Subcutaneous adipose tissue (tissue), 4 donors: Measurements from ENCODE around the gene TMEM43. TPM values are rescaled to one million over a fixed set of nuclear protein-coding genes. Genes with fewer than 3 reads are reported as not detected.

Experiments used
- total RNA-seq, 4 donors: library from RNA; depleted of rRNA; stranded (reverse); fragments of >200 nt; gene quantifications; one replicate each; pipeline ENCODE4 v1.1.0, GENCODE V29; 2016
- TF ChIP-seq, protein P1 (sequence below): fragments of 450-650 bp; IDR thresholded peaks from one replicate; pipeline ENCODE4 v1.5.1; 2016; ENCODE audit warnings: low read depth, mild to moderate bottlenecking, control low read depth, antibody characterized with exemption, moderate library complexity

TMEM43 gene, protein sequence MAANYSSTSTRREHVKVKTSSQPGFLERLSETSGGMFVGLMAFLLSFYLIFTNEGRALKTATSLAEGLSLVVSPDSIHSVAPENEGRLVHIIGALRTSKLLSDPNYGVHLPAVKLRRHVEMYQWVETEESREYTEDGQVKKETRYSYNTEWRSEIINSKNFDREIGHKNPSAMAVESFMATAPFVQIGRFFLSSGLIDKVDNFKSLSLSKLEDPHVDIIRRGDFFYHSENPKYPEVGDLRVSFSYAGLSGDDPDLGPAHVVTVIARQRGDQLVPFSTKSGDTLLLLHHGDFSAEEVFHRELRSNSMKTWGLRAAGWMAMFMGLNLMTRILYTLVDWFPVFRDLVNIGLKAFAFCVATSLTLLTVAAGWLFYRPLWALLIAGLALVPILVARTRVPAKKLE
- 100 to 1,000 TPM in 3 of 4 donors, 10 to 100 TPM in 1; 98.7 to 169 (median 129) TPM for total RNA-seq

DNA sequence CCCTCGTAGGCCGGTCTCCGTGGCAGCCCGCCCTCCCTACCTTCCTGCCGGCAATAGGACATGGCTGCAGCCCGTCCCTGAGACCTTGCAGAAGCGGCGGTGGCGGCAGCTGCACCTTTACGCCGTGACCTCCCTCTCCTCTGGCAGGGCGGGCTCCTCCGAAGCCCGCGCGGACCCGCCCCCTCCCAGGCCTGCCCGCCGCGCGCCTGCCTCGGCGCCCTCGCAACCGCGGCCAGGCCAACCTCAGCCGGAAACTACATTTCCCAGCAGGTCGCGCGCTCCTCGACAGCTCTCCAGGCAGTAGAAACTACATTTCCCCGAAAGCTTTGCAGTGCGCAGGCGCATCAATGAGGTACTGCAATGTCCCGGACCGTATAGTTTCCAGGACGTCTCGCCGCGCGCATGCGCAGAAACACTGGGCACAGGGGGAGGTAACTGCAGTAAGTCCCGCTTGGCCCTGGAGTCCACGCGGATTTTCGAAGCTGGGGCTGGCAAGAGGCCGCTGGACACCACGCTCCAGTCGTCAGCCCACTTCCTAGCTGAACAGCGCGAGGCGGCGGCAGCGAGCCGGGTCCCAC, at the start of gene TMEM43, which contains the start of gene CHCHD4:
Gene TMEM43 (plus strand): TSS at position 438 of the 578 bp plus-strand sequence. CDS start 142 bp downstream, outside the sequence.
Gene CHCHD4 (minus strand): TSS at position 256 of the 578 bp plus-strand sequence. CDS start 194 bp downstream, at position 62.
- TF ChIP-seq, protein P1, sequence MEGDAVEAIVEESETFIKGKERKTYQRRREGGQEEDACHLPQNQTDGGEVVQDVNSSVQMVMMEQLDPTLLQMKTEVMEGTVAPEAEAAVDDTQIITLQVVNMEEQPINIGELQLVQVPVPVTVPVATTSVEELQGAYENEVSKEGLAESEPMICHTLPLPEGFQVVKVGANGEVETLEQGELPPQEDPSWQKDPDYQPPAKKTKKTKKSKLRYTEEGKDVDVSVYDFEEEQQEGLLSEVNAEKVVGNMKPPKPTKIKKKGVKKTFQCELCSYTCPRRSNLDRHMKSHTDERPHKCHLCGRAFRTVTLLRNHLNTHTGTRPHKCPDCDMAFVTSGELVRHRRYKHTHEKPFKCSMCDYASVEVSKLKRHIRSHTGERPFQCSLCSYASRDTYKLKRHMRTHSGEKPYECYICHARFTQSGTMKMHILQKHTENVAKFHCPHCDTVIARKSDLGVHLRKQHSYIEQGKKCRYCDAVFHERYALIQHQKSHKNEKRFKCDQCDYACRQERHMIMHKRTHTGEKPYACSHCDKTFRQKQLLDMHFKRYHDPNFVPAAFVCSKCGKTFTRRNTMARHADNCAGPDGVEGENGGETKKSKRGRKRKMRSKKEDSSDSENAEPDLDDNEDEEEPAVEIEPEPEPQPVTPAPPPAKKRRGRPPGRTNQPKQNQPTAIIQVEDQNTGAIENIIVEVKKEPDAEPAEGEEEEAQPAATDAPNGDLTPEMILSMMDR, result no peak

- TF ChIP-seq, protein P1, result no peak
Measured at GRCh38 chr3:14077310-14077709, 47.5 kb upstream of the TMEM43 start.

GRCh38 chr3:14082108-14082657, 42.7 kb upstream of the TMEM43 start:
- TF ChIP-seq, protein P1, result no peak

- TF ChIP-seq, protein P1, result no peak
Measured at GRCh38 chr3:14092464-14092863, 32.4 kb upstream of the TMEM43 start.

DNA sequence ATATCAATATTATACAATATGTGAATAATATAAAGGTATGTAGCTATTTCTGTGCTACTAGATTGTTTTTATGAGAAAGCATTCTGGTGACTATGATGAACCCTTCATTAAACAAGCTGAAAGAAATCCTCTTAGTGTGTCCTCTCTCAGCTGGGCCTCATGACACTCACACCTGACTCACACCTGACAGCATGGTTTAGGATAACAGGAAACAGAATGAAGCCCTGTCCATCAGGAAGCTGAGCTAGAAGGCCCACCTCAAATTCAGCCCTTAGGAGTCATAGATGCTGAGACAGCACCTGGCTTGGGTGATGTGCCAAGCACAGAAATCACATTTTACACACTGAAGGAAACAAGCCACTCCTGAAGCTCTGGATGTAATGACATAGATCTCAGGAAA, 31.0 kb upstream of the TMEM43 start:
- TF ChIP-seq, protein P1, result no peak

GRCh38 chr3:14096742-14097141, 28.1 kb upstream of the TMEM43 start:
- TF ChIP-seq, protein P1, result no peak
